Measurements from ENCODE around the gene RAVER1.
"Not testable (repeated sequence)": the region's sequence is repeated elsewhere in the genome, so short reads cannot be mapped to it uniquely, and the experiment has no call there.

RAVER1 gene

DNA sequence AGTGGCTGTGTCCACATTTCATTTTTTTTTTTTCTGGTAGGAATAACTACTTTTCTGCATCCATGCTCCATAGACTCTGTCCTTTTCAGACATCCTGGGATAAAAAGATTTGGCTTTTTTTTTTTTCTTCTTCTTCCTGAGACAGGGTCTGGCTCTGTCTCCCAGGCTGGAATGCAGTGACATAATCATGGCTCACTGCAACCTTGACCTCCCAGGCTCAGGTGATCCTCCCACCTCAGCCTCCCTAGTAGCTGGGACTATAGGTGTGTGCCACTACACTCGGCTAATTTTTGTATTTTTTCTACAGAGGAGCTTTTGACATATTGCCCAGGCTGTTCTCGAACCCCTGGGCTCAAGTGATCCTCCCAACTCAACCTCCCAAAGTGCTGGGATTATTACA, 10.2 kb upstream of the RAVER1 start:
- no peak for DNase-seq (ENCODE audit: low spot score)

DNA sequence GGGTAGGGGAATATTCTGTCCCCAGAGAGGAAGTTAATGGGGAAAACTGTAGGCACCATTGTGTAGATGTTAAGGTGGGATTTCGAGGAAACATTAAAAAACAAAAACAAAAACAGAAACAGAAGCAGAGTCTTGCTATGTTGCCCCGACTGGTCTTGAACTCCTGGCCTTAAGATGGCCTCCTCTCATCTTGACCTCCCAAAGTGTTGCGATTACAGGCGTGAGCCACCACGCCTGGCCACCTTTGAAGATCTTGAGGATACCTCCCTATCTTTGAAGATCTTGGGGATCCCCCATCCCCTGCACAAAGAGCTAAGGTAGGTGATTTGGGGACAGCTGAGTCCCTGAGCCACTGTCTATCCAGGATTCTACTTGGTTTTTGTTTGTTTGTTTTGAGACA, 6.6 kb upstream of the RAVER1 start:
- no peak for DNase-seq (ENCODE audit: low spot score)

DNA sequence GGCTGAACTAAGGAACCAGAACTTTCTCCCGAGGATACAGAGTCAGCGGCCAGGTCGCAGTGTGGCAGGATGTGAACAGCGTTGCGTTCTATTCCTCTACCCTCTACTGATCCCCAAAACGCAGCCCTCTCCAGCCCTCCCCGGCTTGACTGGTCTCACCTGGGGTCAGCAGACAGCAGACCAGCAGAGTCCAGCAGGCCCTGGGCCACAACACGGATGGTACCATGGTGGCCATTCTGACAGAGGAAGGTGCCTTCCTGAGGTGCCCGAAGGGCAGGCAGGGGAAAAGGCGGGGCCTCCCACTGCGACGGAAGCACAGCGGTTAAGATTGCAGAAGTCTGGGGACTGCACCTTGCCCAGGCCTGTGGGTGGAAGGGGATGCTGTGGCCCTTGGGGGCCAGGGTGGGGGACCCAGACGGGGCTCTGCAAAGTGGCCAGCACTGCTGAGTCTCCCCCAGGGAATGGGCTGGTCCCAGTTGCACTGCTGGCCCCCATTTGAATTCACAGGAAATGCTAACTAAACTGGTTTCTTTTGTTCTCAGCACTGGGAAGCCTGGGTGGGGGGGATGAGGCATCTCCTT, 6.1 kb upstream of the RAVER1 start, which contains the start of gene ICAM3:
TSS of gene ICAM3 (minus strand) at position 245 of the 581 bp plus-strand sequence. CDS start at position 235, 10 bp downstream.
- DNase-seq (ENCODE audit: low spot score): no peak

DNA sequence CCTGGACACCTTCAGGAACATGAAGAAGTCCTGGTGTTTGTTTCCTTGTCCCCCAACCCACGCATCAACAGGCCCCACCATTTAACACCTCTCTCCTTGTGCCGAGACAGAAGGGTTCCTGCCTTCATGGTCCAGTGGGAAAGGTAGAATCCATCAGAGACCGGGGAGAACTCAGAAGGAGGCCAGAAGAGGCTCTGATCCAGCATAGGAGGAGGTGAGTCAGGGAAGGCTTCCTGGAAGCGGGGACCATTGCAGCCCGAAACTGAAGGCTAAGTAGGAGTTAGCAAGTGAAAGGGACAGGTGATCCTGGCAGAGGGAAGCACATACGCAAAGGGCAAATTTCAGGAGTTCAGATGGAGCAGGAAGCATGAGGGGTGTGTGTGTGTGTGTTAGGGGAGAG, 5.6 kb upstream of the RAVER1 start:
- DNase-seq (ENCODE audit: low spot score): no peak

DNA sequence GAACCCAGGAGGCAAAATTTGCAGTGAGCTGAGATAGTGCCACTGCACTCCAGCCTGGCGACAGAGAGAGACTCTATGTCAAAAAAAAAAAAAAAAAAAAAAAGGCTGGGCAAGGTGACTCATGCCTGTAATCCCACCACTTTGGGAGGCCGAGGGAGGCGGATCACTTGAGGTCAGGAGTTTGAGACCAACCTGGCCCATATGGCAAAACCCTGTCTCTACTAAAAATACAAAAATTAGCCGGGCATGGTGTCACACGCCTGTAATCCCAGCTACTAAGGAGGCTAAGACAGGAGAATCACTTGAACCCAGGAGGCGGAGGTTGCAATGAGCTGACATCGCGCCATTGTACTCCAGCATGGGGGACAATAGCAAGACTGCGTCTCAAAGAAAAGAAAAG, 3.4 kb upstream of the RAVER1 start:
- not testable (repeated sequence) for DNase-seq (ENCODE audit: low spot score)

DNA sequence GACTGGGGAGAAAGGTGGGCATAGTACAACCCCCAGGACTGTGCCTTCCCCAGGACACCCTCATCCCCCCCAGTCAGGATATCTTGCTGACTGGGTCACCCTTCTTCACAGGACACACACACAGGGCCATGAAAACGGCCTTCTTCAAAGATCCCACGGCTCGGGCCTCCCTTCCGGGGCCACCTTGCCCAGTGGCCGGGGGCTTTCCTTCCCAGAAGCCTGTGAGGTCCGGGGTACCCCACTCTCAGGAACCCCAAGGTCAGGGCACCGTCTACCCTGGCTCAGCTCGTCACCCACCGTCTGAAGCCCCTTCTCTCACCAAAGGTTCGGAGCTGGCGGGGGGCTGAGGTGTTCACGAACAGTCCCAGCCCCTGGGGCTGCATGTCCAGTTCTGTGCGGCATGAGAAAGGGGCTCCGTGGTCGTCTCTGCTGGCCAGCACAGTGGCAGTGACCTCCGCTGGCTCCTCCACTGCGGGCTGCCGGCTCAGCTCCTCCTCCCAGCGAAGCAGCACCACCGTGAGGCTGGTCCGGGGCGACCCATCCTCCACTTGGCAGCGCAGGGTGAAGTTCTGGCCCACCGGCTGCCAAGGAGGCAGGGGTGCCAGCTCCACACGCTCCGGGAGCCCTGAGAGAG, 2.1 kb upstream of the RAVER1 start:
- DNase-seq (ENCODE audit: low spot score): no peak

DNA sequence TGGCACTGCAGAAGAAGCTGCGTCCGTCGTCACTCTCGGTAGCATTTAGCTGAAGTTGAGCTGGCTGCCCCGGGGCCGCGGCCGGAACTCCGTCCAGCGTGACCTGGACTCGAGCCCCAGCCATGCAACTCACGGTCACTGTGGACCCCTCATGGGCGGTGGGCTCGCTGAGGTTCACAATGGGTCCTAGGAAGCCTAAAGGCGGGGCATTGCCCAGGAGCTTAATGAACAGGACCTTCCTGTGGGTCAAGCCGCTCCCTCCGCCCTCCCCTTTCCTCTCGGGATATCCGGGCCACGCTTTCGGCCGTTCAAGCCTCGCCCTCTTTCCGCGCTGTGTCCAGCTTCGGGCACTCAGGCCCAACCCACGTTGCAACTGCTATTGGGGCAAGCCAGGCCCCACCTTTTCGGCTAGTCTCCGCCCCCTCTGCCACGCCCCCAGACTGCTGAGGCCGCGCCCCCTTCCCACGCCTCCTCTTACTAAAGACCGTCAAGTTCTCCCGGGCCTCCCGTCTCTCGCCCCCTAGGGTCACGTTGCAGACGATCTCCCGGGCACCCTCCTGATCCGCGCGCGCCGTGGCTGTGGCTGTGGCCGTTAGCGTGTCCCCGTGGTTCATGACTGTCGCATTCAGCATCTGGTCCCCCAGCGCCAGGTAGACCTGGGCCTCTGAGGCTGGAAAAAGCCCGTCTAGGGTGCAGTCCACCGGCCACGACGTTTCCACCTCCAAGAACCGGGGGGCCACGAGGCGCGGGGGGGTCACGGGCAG, 1.4 kb upstream of the RAVER1 start:
- peak; percentile 74 for DNase-seq (ENCODE audit: low spot score)

DNA sequence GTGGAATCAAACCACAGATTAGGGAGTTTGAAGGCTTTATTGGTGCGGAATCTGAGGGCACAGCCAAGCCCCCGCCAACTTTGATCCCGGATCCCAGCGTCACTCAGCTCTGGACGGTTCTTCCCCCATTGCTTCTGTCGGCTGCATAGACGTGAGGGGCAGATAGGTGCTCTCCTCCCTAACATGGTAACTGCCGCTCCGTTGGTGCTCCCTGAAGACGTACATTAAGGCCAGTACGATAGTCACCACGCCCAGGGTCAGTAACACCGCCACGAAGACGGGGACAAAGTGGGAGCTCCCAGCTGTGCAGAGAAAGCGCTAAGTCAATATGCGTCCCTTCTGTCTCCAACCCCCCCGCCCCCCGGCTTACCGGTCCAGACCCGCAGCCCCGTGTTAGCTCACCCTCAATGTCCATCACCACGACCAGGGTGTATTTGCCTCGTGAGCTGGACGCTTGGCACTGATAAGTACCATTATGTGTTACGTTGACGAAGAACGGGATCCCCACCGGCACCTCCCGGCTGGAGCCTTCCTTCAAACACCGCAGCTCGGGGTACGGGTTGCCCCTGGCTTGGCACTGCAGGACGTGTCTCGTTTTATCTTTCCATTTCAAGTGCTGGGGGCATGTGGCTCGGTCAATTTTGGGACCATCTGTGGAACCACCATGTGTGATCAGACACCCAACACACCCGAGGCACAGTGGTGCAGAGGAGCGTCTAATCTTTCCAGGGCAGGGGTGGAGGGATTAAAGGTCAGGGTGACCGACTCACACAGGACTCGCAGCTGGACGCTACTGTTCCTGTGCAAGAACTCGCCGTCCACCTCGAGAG, 644 bp upstream of the RAVER1 start:
- no peak for DNase-seq (ENCODE audit: low spot score)

DNA sequence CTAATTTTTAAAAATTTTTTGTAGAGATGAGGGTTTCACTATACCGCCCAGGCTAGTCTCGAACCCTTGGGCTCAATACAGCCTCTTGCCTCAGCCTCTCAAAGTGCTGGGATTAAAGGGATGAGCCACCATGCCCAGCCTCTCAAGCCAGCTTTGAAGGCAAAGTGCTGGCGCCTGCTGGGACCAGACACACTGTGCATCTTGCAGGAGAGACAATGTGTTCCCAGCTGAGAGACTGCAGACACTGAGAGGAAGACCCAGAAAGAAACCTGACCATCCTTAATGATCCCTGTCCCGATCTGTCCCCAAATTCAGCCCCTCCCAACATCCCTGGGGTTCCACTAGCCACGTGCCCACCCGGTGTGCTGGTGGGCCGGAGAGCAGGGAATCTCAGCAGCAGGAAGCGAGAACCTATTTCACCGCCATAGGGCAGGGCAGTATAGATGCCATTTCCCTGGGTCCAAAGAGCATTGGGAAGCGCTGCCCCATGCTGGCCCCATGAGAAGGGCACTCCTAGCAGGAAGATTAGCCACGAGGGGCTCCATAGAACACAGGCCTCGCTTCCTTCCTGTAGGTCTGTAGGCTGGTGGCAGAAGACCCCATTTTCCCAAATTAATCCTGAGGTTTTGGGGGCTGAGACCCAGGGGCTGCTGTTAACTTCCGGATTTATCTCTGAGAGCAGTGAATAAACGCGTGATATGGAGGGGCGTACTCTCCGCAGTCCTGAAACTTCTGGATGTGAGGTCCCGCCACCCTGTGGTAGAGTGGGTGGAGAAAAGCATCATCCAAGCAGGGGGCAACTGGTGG, 968 bp downstream of the RAVER1 start:
- no peak for DNase-seq (ENCODE audit: low spot score)

DNA sequence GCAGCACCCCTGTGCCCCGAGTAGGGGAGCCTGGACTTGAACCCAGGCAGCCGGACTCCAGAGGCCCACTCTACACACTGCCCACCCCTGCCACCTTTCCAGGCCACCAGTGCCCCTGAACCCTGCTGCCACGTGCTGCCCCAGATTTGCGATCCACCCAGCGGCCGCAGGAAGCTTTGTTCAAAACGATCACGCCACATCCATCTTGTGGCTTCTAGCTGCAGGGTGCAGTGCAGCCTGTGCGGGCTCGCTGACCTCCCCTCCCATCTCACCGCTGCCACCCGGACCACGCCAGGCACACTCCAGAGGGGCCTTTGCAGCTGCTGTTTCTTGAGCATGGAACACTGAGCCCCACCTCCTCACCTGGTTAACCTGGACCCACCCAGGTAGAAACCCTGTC, 3.8 kb downstream of the RAVER1 start:
- no peak for DNase-seq (ENCODE audit: low spot score)

DNA sequence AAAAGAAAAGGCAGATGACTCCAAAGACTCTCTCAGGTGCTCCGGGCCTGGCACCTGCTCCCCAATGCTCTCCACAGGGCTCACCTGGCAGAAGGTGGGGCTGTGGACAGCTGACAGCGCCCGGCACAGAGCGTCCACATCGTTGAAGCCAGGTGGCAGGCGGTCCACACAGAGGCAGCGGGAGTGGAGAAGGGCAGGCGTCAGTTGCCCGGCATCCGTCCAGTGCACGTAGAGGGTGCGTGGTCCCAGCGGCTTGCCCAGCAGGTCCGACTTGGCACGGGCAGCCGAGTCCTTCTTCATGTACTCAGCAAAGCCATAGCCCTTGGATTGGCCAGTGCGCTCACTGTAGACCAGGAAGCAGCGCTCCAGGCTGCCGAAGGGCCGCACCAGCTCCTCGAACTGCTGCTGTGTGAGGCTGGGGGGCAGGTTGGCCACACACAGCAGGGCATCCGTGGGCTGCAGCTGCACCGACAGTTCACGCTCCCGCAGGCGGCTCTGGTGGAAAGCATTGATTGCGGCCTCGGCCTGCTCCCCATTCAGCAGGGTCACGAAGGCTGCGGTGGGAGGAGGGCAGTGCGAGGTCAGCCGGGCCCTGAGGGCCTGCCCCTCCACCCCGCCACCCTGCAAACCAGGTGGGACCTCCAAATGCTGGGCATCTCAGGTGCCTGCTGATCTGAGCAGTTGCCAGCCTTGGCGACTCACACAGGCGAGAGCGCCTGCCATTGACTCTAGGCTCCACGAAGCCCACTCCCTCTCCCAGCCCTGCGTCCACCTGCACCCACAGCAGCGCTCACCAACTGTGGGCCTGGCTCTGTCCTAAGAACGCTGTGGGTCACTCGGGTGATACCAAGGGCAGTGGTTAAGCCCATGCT, 4.5 kb downstream of the RAVER1 start:
- no peak for DNase-seq (ENCODE audit: low spot score)

DNA sequence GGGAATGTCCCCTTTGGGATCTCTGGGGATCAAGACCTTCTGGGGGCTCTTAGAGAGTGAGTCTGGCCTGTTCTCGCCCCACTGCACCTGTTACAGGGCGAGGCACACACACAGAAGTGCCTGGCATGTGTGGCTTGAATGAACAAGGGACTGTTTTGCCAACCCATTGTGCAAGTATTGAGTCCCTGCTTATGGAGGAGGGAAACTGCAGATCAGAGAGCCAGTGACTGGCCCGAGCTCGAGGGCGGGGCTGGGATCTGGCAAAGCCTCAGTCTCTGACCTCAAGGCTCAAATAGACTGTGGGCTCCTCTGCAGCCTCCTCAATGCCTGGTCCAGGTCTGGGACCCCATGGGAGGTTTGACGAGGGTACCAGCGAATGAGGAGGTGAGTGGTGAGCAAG, 5.5 kb downstream of the RAVER1 start:
- DNase-seq (ENCODE audit: low spot score): no peak

DNA sequence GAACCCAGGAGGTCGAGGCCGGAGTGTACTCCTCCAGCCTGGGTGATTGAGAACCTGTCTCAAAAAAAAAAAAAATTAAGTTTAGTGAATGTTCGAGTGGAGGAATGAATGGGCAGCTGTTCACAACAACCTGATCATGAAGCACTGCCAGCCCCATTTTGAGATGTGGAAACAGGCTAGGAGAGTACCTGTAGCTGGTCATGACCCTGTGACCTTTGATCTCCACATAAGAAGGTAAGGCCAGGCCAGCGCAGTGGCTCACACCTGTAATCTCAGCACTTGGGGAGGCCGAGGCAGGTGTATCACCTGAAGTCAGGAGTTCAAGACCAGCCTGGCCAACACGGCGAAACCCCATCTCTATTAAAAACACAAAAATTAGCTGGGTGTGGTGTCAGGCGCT, 7.6 kb downstream of the RAVER1 start:
- DNase-seq (ENCODE audit: low spot score): no peak

DNA sequence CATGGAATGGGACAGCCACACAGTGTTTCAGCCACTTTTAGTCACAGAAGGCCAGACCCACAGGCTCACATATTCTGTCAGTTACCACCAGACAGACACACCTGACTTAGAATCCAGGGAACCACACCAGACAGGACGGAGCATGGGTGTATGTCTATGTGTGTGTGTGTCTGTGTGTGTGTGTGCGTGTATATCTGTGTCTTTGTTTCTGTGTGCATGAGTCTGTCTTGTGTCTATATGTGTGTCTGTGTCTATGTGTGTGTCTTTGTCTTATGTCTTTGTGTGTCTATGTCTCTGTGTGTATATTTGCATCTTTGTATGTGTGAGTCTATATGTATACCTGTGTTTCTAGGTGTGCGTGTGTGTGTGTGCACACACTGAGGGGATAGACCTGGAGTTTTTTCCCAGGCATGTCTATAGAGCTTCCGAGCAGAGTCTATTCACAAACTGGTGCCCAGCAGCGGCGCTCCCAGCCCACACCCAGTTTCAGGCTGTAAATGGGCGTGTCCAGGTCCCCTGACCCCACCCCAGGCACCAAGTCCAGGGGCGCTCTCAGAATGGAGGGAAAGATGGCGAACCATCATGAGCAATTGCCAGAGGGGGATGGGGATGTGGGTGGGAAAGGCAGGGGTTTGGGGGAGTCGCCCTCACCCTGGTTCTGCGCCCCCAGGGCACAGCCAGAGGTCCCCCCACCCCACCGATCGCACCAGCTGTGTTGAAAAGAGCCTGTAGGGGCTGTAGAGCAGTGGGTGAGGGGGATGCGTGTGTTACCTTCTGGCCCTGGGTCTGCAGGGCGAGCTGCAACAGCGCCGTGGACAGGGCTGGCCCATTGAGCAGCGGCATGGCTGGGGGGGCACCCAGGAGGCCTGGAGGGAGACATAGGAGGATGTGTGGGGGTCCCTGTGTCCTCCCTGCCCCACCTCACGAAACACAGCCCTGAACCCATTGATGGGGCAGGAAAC, 11.2 kb downstream of the RAVER1 start:
- no peak for DNase-seq (ENCODE audit: low spot score)

DNA sequence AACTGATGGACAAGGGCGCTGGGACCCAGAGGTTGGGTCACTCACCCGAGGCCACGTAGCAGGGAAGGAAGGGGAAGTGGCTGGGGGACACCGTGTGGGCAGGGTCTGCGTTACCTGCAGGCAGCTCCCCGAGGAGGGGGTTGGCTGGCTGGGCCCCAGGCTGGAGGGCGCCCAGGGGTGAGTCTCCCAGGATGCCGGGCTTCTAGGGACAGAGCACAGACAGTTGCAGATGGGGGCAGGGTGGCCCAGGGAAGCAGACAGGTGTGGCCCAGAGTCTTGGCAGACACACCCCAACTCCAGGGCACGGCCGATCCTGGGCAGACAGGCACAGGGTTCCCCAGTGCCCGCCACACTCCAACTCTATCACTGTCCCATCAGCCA, 11.9 kb downstream of the RAVER1 start:
- no peak for DNase-seq (ENCODE audit: low spot score)

DNA sequence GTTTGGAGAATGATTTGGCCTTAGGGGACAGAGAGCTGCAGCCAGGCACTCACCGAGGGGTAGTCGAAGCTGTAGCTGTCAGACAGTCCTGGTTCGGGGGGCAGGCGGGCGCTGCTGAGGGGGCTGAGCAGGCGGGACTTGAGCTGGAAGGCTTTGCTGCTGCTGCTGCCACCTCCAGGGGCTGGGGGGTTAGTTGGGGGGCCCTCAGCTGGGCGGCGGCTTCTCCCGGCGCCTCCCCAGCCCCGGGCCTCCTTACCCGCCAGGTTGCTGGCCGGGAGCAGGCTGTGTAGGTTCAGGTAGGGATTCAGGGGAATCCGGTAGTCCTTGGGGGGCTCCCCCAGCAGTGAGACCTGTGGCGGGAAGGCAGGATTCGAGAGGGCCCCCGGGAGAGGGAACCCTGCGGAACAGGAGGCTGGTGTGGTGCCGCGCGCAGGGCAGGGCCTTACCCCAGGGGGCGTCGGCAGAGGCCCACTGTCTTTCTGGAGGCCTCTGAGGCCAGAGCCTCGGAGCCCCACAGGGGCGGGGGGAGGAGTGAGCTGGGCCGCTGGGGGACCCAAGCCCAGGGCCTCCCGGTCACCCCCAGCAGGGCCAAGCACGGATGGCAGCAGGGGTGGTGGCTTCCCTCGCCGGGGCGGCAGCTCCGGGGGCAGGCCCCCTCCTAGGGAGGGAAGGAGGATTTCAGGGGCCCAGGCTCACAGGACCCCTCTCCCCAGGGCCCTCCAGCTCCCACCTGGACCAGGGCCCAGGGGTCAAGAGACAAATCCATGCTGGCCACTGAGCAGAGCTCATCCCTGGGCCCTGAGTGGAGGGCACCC, 12.5 kb downstream of the RAVER1 start:
- DNase-seq (ENCODE audit: low spot score): no peak

DNA sequence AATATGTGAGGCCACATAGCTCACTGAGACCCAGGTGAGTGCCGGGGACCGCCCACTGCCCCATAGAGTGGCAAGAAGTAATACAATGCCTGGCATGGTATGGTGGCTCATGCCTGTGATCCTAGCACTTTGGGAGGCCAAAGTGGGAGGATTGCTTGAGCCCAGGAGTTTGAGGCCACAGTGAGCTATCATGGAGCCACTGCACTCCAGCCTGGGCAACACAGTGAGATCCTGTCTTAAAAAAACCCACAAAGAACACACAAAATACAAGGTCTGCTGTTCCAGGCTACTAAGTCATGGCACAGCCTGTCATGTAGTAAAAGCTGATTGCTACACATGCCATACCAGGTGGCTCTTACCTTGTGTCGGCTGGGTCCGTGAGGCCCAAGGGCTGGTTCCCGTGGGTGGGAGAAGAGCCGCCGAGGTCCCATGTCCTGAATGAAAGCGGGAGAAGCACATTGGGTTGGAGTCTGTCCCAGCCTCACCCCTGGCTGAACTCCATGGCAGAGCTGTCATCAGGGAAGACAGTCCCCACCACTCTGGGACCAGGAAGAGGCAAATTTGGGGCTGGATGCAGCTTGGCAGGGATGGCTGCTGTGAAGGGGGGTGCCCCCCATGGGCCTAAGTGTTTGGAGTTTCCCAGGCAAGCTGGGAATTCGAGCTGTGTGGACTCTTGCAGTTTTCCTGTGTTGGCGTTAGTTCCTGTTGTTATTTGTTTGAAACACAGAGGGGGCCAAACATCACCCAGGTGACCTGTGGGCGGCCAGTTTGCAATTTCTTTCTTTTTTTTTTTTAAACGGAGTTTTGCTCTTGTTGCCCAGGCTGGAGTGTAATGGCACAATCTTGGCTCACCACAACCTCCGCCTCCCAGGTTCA, 14.3 kb downstream of the RAVER1 start:
- DNase-seq (ENCODE audit: low spot score): no peak

Data from putamen (tissue), 1 donor.